Astrocyte (in vitro differentiated cells and primary cell): ENCODE results near the gene TPX2. TPM values are rescaled to one million over a fixed set of nuclear protein-coding genes. Genes with fewer than 3 reads are reported as not detected.

Source experiments
- DNase-seq: peaks from one replicate; pipeline ENCODE4 v3.0.0-alpha.2; 2010; ENCODE audit warnings: low read depth
- FAIRE-seq: peaks from 2 replicates; lab custom pipeline; 2011; peaks lifted over from hg19 to GRCh38; lab: Jason Lieb, UNC
- H2AFZ ChIP-seq: 2 replicates; pipeline ENCODE4 v1.6.0; 2012; ENCODE audit warnings: low read depth, low read length, inconsistent platforms
- H3K27ac ChIP-seq: 2 replicates; pipeline ENCODE4 v1.5.1; 2011; ENCODE audit warnings: low read depth, low read length, inconsistent platforms
- H3K27me3 ChIP-seq: 2 replicates; pipeline ENCODE4 v1.6.0; 2011; ENCODE audit warnings: low read length, inconsistent platforms; ENCODE audit not compliant: insufficient read depth
- H3K36me3 ChIP-seq: 2 replicates; pipeline ENCODE4 v1.5.1; 2011; ENCODE audit warnings: low read length, inconsistent platforms; ENCODE audit not compliant: insufficient read depth
- H3K4me1 ChIP-seq: 2 replicates; pipeline ENCODE4 v1.5.1; 2011; ENCODE audit warnings: low read length, inconsistent platforms; ENCODE audit not compliant: insufficient read depth
- H3K4me2 ChIP-seq: 2 replicates; pipeline ENCODE4 v1.6.0; 2012; ENCODE audit warnings: low read length, inconsistent platforms
- H3K4me3 ChIP-seq: 2 replicates; pipeline ENCODE4 v1.5.1; 2011; ENCODE audit warnings: low read depth, mild to moderate bottlenecking, low read length, inconsistent platforms; ENCODE audit not compliant: insufficient read depth
- H3K79me2 ChIP-seq: 2 replicates; pipeline ENCODE4 v1.6.0; 2012; ENCODE audit warnings: mild to moderate bottlenecking, low read length, inconsistent platforms; ENCODE audit not compliant: insufficient read depth
- H3K9ac ChIP-seq: 2 replicates; pipeline ENCODE4 v1.6.0; 2012; ENCODE audit warnings: mild to moderate bottlenecking, low read length, inconsistent platforms
- H3K9me3 ChIP-seq: 2 replicates; pipeline ENCODE4 v1.5.1; 2012; ENCODE audit warnings: low read depth, mild to moderate bottlenecking, low read length, inconsistent platforms; ENCODE audit not compliant: insufficient read depth
- H4K20me1 ChIP-seq: 2 replicates; pipeline ENCODE4 v1.6.0; 2012; ENCODE audit warnings: low read length, inconsistent platforms; ENCODE audit not compliant: insufficient read depth
- H3K27ac Mint-ChIP-seq: one replicate; pipeline ENCODE4 v1.8.0; 2021; ENCODE audit warnings: mild to moderate bottlenecking, mixed read lengths; ENCODE audit not compliant: unreplicated experiment
- H3K27me3 Mint-ChIP-seq: one replicate; pipeline ENCODE4 v1.8.0; 2021; ENCODE audit warnings: low read depth, mixed read lengths; ENCODE audit not compliant: unreplicated experiment
- H3K36me3 Mint-ChIP-seq: one replicate; pipeline ENCODE4 v1.8.0; 2021; ENCODE audit warnings: low read depth, mixed read lengths; ENCODE audit not compliant: unreplicated experiment
- H3K4me1 Mint-ChIP-seq: one replicate; pipeline ENCODE4 v1.8.0; 2021; ENCODE audit warnings: low read depth, mixed read lengths; ENCODE audit not compliant: unreplicated experiment
- H3K4me3 Mint-ChIP-seq: one replicate; pipeline ENCODE4 v1.8.0; 2021; ENCODE audit warnings: mild to moderate bottlenecking, moderate library complexity, mixed read lengths; ENCODE audit not compliant: unreplicated experiment
- H3K9me3 Mint-ChIP-seq: one replicate; pipeline ENCODE4 v1.8.0; 2021; ENCODE audit warnings: mild to moderate bottlenecking, mixed read lengths; ENCODE audit not compliant: unreplicated experiment
- CTCF ChIP-seq: IDR thresholded peaks from 2 replicates; pipeline ENCODE4 v1.5.1; 2011; ENCODE audit warnings: low read depth, mild to moderate bottlenecking, inconsistent platforms, low read length, moderate library complexity; ENCODE audit not compliant: insufficient read depth
- EZH2 ChIP-seq: IDR thresholded peaks from 2 replicates; pipeline ENCODE4 v1.6.1; 2012; ENCODE audit warnings: mild to moderate bottlenecking, low read length, inconsistent platforms; ENCODE audit not compliant: insufficient read depth
- total RNA-seq: library from RNA; stranded (reverse); gene quantifications from 2 replicates; pipeline ENCODE4 v1.2.1, GENCODE V29; 2021

Gene TPX2
- total RNA-seq, 1 donor from 2014 or later, result 41.6 TPM

DNA sequence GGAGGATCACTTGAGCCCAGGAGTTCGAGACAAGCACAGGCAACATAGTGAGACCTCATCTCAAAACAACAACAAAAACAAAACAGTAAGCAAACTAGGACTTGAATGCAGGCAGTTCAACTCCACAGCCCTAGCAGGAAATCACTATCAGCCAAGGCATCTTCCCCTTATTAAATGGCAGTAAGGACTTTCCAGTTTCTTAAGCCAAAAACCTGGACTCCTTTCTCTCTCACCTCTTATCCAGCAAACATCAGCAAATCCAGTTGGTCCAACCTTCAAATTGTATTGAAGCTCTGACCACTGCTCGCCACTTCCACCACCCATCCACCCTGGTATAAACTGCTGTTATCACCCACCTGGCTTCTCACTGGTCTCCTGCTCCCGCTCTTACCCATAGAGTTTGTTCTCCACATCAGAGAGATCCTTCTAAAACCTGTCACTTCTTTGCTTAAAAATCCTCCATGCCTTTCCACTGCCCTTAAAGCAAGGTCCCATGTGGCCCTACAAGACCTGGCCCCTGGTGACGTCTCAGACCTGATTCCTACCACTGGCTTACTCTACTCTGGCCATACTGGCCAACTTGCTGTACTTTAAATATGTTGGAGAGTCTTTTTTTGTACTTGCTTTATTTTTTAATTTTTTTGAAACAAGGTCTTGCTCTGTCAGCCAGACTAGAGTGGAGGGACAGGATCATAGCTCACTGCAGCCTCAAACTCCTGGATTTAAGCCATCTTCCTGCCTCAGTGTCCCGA, 44.1 kb upstream of the TPX2 start:
- Histone ChIP-seq H3K4me3 (no peak overlapping the region), H3K36me3 (no peaks in the 10 kb centered on the region), H2AFZ (no peak overlapping the region), H3K9me3 (no peaks in the 10 kb centered on the region), H3K4me1 (peaks cover 30% of the 10 kb centered on the region), H3K27ac (no peak overlapping the region), H3K79me2 (peaks cover 91% of the 10 kb centered on the region), H3K4me2 (no peak overlapping the region), H3K9ac (peak overlapping the region; percentile 13), H3K27me3 (no peaks in the 10 kb centered on the region), H4K20me1 (peaks cover 26% of the 10 kb centered on the region)
- Mint-ChIP-seq H3K4me3 (no peak overlapping the region), H3K9me3 (no peaks in the 10 kb centered on the region), H3K27ac (no peak overlapping the region), H3K4me1 (peaks cover 68% of the 10 kb centered on the region), H3K27me3 (no peaks in the 10 kb centered on the region), H3K36me3 (peaks cover 29% of the 10 kb centered on the region)
- no peak for DNase-seq
- no peak for FAIRE-seq
- no peak for TF ChIP-seq EZH2
- no peak for TF ChIP-seq CTCF

DNA sequence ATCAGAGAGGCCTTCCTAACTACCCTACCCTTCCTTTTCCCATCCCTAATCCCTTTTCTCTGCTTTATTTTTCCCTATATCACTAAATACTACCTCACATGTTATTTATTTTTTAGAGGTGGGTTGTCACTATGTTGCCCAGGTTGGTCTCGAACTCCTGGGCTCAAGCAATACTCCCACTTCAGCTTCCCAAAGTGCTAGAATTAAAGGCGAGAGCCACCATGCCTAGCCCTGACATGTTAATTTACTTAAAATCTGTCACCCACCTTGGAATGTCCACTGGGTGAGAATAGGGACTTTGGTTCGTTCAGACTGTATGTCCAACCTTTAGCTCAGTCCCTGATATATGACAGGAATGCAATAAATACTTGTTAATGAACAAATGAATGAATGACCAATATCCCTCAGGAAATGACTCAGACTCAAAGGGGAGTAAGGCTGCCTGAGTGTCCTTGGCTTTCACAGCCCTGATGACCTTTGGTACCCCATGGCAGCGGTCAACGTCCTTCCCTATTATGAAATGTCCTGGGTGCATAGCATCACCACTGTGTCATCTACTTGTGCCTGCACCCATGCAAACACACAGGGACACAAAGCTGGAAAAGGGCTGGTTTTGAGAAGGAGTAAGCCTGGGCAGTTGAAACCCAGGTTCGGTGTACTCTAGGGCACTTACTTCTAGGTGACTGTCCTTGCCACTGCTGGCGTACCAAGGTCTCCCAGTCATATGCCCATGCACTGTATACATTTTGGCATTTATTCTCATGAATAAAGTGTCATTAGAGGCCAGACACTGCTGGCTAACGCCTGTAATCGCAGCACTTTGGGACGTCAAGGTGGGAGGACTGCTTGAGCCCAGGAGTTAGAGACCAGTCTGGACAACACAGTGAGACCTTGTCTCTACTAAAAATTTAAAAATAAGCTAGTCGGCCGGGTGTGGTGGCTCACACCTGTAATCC, 43.0 kb upstream of the TPX2 start:
- Mint-ChIP-seq H3K27ac (peak overlapping the region; percentile 83), H3K27me3 (no peaks in the 10 kb centered on the region), H3K4me3 (peak overlapping the region; percentile 25), H3K9me3 (no peaks in the 10 kb centered on the region), H3K4me1 (peaks cover 68% of the 10 kb centered on the region), H3K36me3 (peaks cover 34% of the 10 kb centered on the region)
- Histone ChIP-seq H3K9ac (no peak overlapping the region), H3K9me3 (no peaks in the 10 kb centered on the region), H3K4me2 (peak overlapping the region; percentile 38), H3K4me1 (peaks cover 32% of the 10 kb centered on the region), H3K36me3 (peaks cover 4% of the 10 kb centered on the region), H2AFZ (no peak overlapping the region), H3K27ac (peak overlapping the region; percentile 44), H3K79me2 (peaks cover 94% of the 10 kb centered on the region), H3K4me3 (no peak overlapping the region), H4K20me1 (peaks cover 23% of the 10 kb centered on the region), H3K27me3 (no peaks in the 10 kb centered on the region)
- FAIRE-seq (no peak), DNase-seq (peak; percentile 65)
- TF ChIP-seq CTCF, result no peak
- TF ChIP-seq EZH2, result no peak
